Kidney (tissue), 14 donors: ENCODE results near the gene RASGRP3. TPM values are rescaled to one million over a fixed set of nuclear protein-coding genes. Genes with fewer than 3 reads are reported as not detected.

Experiments used
- DNase-seq, 5 donors: peaks; one replicate each; pipeline ENCODE4 v3.0.0-alpha.2; 2013 to 2020
- FAIRE-seq: peaks from 2 replicates; lab custom pipeline; 2012; peaks lifted over from hg19 to GRCh38; lab: Jason Lieb, UNC
- H3K27ac ChIP-seq, 2 donors: one replicate each; pipeline ENCODE4 v1.7.0; 2013; ENCODE audit warnings: low read depth in 2 of 2, low read length in 2 of 2, inconsistent platforms in 1 of 2
- H3K27me3 ChIP-seq: one replicate; pipeline ENCODE4 v1.7.1; 2013; ENCODE audit warnings: low read length, inconsistent platforms; ENCODE audit not compliant: control insufficient read depth, insufficient read depth
- H3K36me3 ChIP-seq, 3 donors: one replicate each; pipeline versions ENCODE4 v1.7.0 to v1.7.1; 2013; ENCODE audit warnings: low read length in 3 of 3, control low read depth in 1 of 3, inconsistent platforms in 1 of 3; ENCODE audit not compliant: insufficient read depth in 3 of 3, control insufficient read depth in 2 of 3
- H3K4me1 ChIP-seq, 3 donors: one replicate each; pipeline versions ENCODE4 v1.7.0 to v1.7.1; 2013; ENCODE audit warnings: low read length in 3 of 3, inconsistent platforms in 1 of 3, low read depth in 1 of 3; ENCODE audit not compliant: control insufficient read depth in 2 of 3, insufficient read depth in 2 of 3
- H3K4me3 ChIP-seq, 3 donors: one replicate each; pipeline versions ENCODE4 v1.7.0 to v1.8.1; 2013; ENCODE audit warnings: low read length in 3 of 3, control low read depth in 1 of 3, inconsistent platforms in 1 of 3
- H3K9ac ChIP-seq, 3 donors: one replicate each; pipeline versions ENCODE4 v1.7.0 to v1.7.1; 2013; ENCODE audit warnings: low read length in 3 of 3, control low read depth in 1 of 3, inconsistent platforms in 1 of 3
- H3K9me3 ChIP-seq, 3 donors: one replicate each; pipeline versions ENCODE4 v1.7.0 to v1.7.1; 2013; ENCODE audit warnings: low read length in 3 of 3, control low read depth in 1 of 3, inconsistent platforms in 1 of 3; ENCODE audit not compliant: control insufficient read depth in 2 of 3, insufficient read depth in 1 of 3
- intact Hi-C: fragments of 100-400 bp; cut with DNase I; formaldehyde crosslinking; loops from one replicate; pipeline ENCODE4 v1.11.1; 2022
- polyA plus RNA-seq: library from polyadenylated mRNA; stranded (reverse); fragments of 350-450 nt; fragmentation: Illumina TruSeq; extraction: RNeasy Lipid Tissue Mini Kit (QIAGEN cat#74804); gene quantifications from one replicate; pipeline ENCODE4 v1.2.3, GENCODE V29; 2014; ENCODE audit warnings: low read depth, low replicate concordance; ENCODE audit not compliant: insufficient read depth
- total RNA-seq: library from RNA; stranded (reverse); fragmentation: NEBNext Ultra II Directional; extraction: Animal tissue kit (Norgen Biotek cat#: 25700); gene quantifications from one replicate; pipeline ENCODE4 v1.2.1, GENCODE V29; 2021
- TF ChIP-seq, protein P1 (sequence below): IDR thresholded peaks from 3 replicates; pipeline ENCODE4 v1.5.1; 2012; ENCODE audit warnings: mild to moderate bottlenecking, moderate library complexity, borderline replicate concordance; ENCODE audit not compliant: insufficient read depth; ENCODE audit errors: extremely low read depth
- donor health status: control.
- donor health status: control.
- donor health status: control.
- donor health status: control.
- donor health status: control.
- donor health status: DM: yes; HTN: yes; CAD: no.
- donor health status: Normal renal cell carcinoma (clear cell type).

RASGRP3 gene
- total and polyA plus RNA-seq, 2 donors from 2014 or later: 7.8 to 22.6 TPM

DNA sequence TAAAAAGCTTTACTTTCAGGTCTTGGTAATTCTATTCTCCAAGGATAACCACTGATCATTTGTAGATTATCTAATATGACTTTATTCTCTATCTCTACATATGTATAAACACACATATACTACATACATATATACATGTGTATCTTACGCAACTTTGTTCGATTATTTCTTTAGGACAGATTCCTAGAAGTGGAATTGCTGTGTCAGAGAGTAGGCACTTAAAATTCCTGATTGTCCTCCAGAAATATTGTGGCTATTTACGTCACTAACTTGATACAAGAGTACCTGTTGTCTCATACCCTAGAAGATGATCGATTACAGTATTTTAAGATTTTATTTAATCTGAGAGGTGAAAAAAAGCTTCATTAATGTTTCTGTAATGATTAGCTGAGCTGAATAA lies 64.8 kb downstream of the RASGRP3 start:
- Histone ChIP-seq H3K4me1 (no peaks in the 10 kb centered on the region), H3K9me3 (no peaks in the 10 kb centered on the region), H3K4me3 (no peak overlapping the region), H3K9ac (no peak overlapping the region), H3K36me3 (peaks cover 0 to 4% (median 0%) of the 10 kb centered on the region in 3 donors), H3K27me3 (no peaks in the 10 kb centered on the region), H3K27ac (no peak overlapping the region)
- intact Hi-C loops: no loop called here
- no peak for FAIRE-seq
- DNase-seq: no peak
- TF ChIP-seq, protein P1, sequence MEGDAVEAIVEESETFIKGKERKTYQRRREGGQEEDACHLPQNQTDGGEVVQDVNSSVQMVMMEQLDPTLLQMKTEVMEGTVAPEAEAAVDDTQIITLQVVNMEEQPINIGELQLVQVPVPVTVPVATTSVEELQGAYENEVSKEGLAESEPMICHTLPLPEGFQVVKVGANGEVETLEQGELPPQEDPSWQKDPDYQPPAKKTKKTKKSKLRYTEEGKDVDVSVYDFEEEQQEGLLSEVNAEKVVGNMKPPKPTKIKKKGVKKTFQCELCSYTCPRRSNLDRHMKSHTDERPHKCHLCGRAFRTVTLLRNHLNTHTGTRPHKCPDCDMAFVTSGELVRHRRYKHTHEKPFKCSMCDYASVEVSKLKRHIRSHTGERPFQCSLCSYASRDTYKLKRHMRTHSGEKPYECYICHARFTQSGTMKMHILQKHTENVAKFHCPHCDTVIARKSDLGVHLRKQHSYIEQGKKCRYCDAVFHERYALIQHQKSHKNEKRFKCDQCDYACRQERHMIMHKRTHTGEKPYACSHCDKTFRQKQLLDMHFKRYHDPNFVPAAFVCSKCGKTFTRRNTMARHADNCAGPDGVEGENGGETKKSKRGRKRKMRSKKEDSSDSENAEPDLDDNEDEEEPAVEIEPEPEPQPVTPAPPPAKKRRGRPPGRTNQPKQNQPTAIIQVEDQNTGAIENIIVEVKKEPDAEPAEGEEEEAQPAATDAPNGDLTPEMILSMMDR: no peak

GRCh38 chr2:33550206-33550605 lies 73.8 kb downstream of the RASGRP3 start:
- no peak for FAIRE-seq
- H3K27ac ChIP-seq: no peak overlapping the region
- no peak for DNase-seq
- H3K4me1 ChIP-seq: peaks cover 0 to 2% (median 0%) of the 10 kb centered on the region in 3 donors
- H3K9me3 ChIP-seq: no peaks in the 10 kb centered on the region
- no peaks in the 10 kb centered on the region for H3K36me3 ChIP-seq
- intact Hi-C loops: no loop called here
- H3K4me3 ChIP-seq: no peak overlapping the region
- TF ChIP-seq, protein P1: no peak
- H3K27me3 ChIP-seq: no peaks in the 10 kb centered on the region
- no peak overlapping the region for H3K9ac ChIP-seq

- intact Hi-C loops: no loop called here
- H3K9me3 ChIP-seq: no peaks in the 10 kb centered on the region
Measured at GRCh38 chr2:33552758-33553461, 76.5 kb downstream of the RASGRP3 start.

More at GRCh38 chr2:33552758-33553461, 76.5 kb downstream of the RASGRP3 start:
- FAIRE-seq (no peak), DNase-seq (no peak)
- TF ChIP-seq, protein P1: no peak
- Histone ChIP-seq H3K9ac (no peak overlapping the region), H3K27ac (peak overlapping the region in 1 of 2 donors; percentile 23), H3K27me3 (no peaks in the 10 kb centered on the region), H3K4me3 (no peak overlapping the region), H3K4me1 (peaks cover 0 to 7% (median 0%) of the 10 kb centered on the region in 3 donors), H3K36me3 (no peaks in the 10 kb centered on the region)
